HL-60/S4 treated with retinoic acid at 250 ng/mL for 4 days and 3 days (cell line): ENCODE results near the gene RNF138.

Experiments
- in situ Hi-C: fragments of 300-500 bp; cut with MboI; formaldehyde crosslinking; loops from 2 replicates; pipeline ENCODE4 v1.7.0; 2022; ENCODE audit warnings: low sequenced_read_pairs

Gene RNF138

GRCh38 chr18:32095192-32095899 is 3.7 kb downstream of the RNF138 start:
- in situ Hi-C loops = no loop called here

GRCh38 chr18:32095900-32096229 is 4.2 kb downstream of the RNF138 start:
- in situ Hi-C loops = no loop called here

- in situ Hi-C loops = no loop called here
Observed at GRCh38 chr18:32096946-32097345, 5.3 kb downstream of the RNF138 start.

- in situ Hi-C loops = no loop called here
Observed at GRCh38 chr18:32104516-32104915, 12.8 kb downstream of the RNF138 start.

- in situ Hi-C loops = no loop called here
Observed at GRCh38 chr18:32110005-32110404, 18.3 kb downstream of the RNF138 start.

GRCh38 chr18:32111706-32112105 is 20.0 kb downstream of the RNF138 start:
- in situ Hi-C loops = no loop called here

GRCh38 chr18:32112826-32113225 is 21.2 kb downstream of the RNF138 start:
- in situ Hi-C loops = no loop called here

- in situ Hi-C loops = no loop called here
Observed at GRCh38 chr18:32114293-32114942, 22.7 kb downstream of the RNF138 start.

- in situ Hi-C loops = no loop called here
Observed at GRCh38 chr18:32122039-32122438, 30.4 kb downstream of the RNF138 start.

- in situ Hi-C loops = loop anchor here (25.0 kb wide), 1 partner anchor 564 kb away; no protein-coding TSS in a partner anchor
Observed at GRCh38 chr18:32126538-32126937, 34.9 kb downstream of the RNF138 start.

- in situ Hi-C loops = loop anchor here (25.0 kb wide), 1 partner anchor 573 kb away; no protein-coding TSS in a partner anchor
Observed at GRCh38 chr18:32135625-32136024, 44.0 kb downstream of the RNF138 start.

GRCh38 chr18:32138332-32138982 is 46.8 kb downstream of the RNF138 start:
- in situ Hi-C loops = loop anchor here (25.0 kb wide), 1 partner anchor 576 kb away; no protein-coding TSS in a partner anchor

- in situ Hi-C loops = loop anchor here (25.0 kb wide), 1 partner anchor 578 kb away; no protein-coding TSS in a partner anchor
Observed at GRCh38 chr18:32139835-32140283, 48.2 kb downstream of the RNF138 start.

GRCh38 chr18:32148185-32148870 is 56.7 kb downstream of the RNF138 start:
- in situ Hi-C loops = loop anchor here (25.0 kb wide), 1 partner anchor 586 kb away; no protein-coding TSS in a partner anchor

- in situ Hi-C loops = loop anchor here (25.0 kb wide), 1 partner anchor 409 kb away; no protein-coding TSS in a partner anchor
Observed at GRCh38 chr18:32152705-32153448, 61.2 kb downstream of the RNF138 start.

- in situ Hi-C loops = loop anchor here (25.0 kb wide), 1 partner anchor 405 kb away; no protein-coding TSS in a partner anchor
Observed at GRCh38 chr18:32156855-32157254, 65.2 kb downstream of the RNF138 start.

GRCh38 chr18:32157580-32157979 is 65.9 kb downstream of the RNF138 start:
- in situ Hi-C loops = loop anchor here (25.0 kb wide), 1 partner anchor 405 kb away; no protein-coding TSS in a partner anchor

- in situ Hi-C loops = loop anchor here (25.0 kb wide), 1 partner anchor 404 kb away; no protein-coding TSS in a partner anchor
Observed at GRCh38 chr18:32158108-32158624, 66.5 kb downstream of the RNF138 start.

- in situ Hi-C loops = loop anchor here (25.0 kb wide), 1 partner anchor 404 kb away; no protein-coding TSS in a partner anchor
Observed at GRCh38 chr18:32158631-32159030, 67.0 kb downstream of the RNF138 start.

- in situ Hi-C loops = loop anchor here (25.0 kb wide), 1 partner anchor 402 kb away; no protein-coding TSS in a partner anchor
Observed at GRCh38 chr18:32160547-32160946, 68.9 kb downstream of the RNF138 start.
